GM12872 (cell line): Measurements from ENCODE around the gene CMPK1.

ENCODE experiments used
- CTCF ChIP-seq: IDR thresholded peaks from 3 replicates; pipeline ENCODE4 v1.5.1; 2011; ENCODE audit warnings: low read depth, mild to moderate bottlenecking, low read length, moderate library complexity; ENCODE audit not compliant: insufficient read depth

The CMPK1 gene

GRCh38 chr1:47412437-47412836 is 78.8 kb downstream of the CMPK1 start:
- no peak for TF ChIP-seq CTCF

- TF ChIP-seq CTCF = no peak
Observed at GRCh38 chr1:47415728-47416318, 82.2 kb downstream of the CMPK1 start, which contains the start of gene FOXE3. FOXE3 (plus strand) TSS chr1:47416285; CDS start chr1:47416316, 31 bp downstream.

GRCh38 chr1:47416319-47417169 is 83.0 kb downstream of the CMPK1 start:
- TF ChIP-seq CTCF = no peak

- no peak for TF ChIP-seq CTCF
Observed at GRCh38 chr1:47417170-47418044, 83.8 kb downstream of the CMPK1 start.

- TF ChIP-seq CTCF = no peak
Observed at GRCh38 chr1:47418122-47418521, 84.5 kb downstream of the CMPK1 start.

- no peak for TF ChIP-seq CTCF
Observed at GRCh38 chr1:47418681-47419325, 85.2 kb downstream of the CMPK1 start.
